ENCODE data around the gene UEVLD. TPM values are rescaled to one million over a fixed set of nuclear protein-coding genes. Genes with fewer than 3 reads are reported as not detected.

Gene UEVLD
- total RNA-seq, 1 donor from 2014 or later = 18.8 TPM

- DNase-seq = no peak
Observed at GRCh38 chr11:18581825-18582224, 6.7 kb downstream of the UEVLD start.

GRCh38 chr11:18580113-18580766 is 8.3 kb downstream of the UEVLD start:
- DNase-seq = no peak

DNA sequence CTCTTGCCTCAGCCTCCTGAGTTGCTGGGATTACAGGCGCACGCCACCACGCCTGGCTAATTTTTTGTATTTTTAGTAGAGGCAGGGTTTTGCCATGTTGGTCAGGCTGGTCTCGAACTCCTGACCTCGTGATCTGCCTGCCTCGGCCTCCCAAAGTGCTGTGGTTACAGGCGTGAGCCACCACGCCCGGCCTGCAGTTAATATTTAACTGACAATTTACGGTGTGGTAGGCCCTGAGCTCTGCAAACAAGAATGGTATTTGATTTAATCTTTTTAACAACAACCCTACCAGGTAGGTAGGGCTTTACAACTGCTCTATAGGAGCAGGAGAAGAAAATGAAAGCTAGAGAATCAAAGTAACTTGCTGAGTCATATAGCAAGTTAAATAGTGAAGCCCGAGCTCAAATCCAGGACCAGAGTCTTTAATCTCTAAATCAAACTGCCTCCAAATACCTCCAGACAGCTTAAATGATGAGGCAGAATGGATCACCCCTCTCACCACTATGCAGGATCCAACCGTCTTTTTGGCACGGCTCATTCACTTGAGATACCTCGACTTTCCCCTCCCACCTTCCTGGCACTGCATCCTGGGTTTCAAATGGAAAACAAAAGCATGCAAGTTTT is 9.4 kb downstream of the UEVLD start:
- no peak for DNase-seq

GRCh38 chr11:18575361-18575760 is 13.2 kb downstream of the UEVLD start:
- no peak for DNase-seq

- DNase-seq = no peak
Observed at GRCh38 chr11:18567081-18567480, 21.5 kb downstream of the UEVLD start.

GRCh38 chr11:18566406-18566805 is 22.1 kb downstream of the UEVLD start:
- DNase-seq = no peak

DNA sequence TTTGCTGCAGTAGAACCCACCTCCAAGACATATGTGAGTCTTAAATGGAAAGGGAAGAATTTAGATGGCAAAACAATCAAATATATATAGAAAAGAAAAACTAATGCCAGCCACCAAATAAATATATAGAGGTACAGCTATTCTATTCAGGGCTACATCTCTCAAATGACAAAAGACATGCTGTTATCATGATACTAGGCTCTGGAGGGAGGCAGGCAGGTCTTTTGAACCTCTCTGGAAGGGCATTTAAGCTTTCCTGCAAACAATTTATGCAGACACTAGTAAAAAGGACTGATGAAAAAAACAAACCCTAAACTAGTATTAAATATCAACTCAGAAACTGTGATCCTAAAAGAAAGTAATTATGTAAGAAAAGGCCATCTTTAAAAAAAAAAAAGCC is 24.4 kb downstream of the UEVLD start:
- no peak for DNase-seq

GRCh38 chr11:18563090-18563730 is 25.3 kb downstream of the UEVLD start:
- DNase-seq = no peak

- no peak for DNase-seq
Observed at GRCh38 chr11:18548001-18548400, 40.5 kb downstream of the UEVLD start.

GRCh38 chr11:18540207-18541009 is 48.1 kb downstream of the UEVLD start:
- no peak for DNase-seq

DNA sequence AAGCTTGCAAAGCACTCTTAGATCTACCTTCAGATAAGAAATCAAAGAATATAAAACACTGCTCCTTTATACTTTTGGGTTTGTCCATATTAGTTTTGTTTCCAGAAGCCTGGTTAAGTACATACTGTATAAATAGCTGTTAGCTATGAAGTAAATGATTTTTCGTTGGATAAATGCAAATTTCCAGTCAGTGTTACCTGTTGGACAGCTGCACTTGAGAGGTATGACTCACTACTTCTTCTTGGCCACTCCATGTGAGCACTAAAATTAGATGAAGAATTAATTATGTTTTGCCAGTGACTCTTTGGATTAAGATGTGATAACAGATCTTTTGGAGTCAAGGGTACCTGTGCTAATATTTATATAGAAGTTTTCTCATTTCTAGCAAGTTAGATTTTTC is 52.3 kb downstream of the UEVLD start:
- no peak for DNase-seq

GRCh38 chr11:18534245-18534644 is 54.3 kb downstream of the UEVLD start:
- no peak for DNase-seq

GRCh38 chr11:18533365-18533764 is 55.2 kb downstream of the UEVLD start:
- no peak for DNase-seq

DNA sequence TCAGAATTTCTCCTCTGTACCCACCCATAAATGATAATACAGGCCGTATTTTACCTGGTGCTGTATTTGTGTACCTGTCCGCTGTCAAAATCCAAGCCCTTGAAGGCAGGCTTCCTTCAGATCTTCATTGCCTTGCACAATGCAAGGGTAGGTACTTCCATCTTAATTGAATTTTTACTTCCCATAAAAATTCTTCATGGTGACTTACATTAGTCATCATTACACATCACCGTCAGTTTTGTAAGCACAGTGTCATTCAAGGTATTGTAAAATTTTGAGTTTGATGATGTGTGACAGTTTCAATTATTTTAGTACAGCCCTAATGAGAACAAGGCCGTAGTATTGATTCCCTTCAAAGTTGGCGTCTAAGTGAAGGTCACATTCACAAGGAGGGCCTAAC is 61.0 kb downstream of the UEVLD start:
- no peak for DNase-seq

GRCh38 chr11:18526521-18527296 is 61.8 kb downstream of the UEVLD start, which contains the start of gene TSG101:
Gene TSG101 (minus strand): TSS chr11:18526942. CDS start chr11:18526816, 126 bp downstream.
- peak; percentile 92 for DNase-seq

DNA sequence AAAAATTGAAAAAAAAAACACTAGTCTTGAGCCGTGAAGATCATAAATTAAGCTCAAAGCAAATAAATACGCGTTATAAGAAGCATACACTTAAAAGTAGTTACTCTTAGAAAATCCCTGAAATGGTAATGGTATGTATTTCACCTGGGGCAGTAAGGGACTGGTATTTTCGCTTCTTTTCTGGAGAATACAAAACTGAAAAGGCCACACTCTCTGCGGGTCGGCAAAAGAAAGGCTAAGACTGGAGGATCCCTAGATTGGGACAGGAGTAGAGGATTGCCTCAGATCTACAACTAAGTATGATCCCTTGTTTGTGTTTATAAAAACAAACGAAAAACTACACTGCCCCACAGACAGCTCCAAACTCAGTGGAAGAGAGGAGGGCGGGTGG is 62.4 kb downstream of the UEVLD start:
- DNase-seq = peak; percentile 30

GRCh38 chr11:18524248-18524647 is 64.3 kb downstream of the UEVLD start:
- DNase-seq = no peak

DNA sequence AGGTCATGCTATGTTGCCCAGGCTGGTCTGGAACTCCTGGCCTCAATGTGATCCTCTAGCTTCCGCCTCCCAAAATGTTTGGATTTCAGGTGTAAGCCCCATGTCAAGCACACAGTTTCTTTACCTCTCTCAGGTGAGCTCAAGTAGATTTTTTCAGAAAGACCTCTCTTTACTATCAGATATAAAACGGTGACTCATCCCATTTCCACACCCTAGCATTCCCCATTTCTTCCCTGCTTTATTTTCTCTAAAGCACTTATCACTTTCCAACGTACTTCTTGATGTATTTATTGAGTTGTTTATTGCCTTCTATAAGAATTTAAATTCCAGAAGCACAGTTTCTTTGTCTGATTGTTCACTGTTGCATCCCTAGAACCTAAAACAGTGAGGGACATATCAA is 65.5 kb downstream of the UEVLD start:
- DNase-seq = no peak

DNA sequence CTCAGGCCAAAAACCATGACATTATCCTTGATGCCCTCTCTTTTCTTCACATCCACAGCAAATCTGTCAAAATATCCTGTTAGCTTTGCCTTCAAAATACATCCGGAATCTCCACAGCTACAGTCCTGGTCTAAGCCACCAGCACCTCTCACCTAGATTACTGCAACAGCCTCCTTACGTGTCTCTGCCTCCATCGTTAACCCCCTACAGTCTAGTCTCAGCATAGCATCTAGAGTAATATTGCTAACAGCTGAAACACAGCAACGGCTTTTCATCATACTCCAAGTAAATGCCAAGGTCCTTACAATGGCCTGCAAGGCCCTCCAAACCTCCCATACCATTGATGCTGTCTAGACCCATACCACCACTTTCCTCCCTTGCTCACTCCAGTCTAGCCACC is 66.1 kb downstream of the UEVLD start:
- DNase-seq = no peak

DNA sequence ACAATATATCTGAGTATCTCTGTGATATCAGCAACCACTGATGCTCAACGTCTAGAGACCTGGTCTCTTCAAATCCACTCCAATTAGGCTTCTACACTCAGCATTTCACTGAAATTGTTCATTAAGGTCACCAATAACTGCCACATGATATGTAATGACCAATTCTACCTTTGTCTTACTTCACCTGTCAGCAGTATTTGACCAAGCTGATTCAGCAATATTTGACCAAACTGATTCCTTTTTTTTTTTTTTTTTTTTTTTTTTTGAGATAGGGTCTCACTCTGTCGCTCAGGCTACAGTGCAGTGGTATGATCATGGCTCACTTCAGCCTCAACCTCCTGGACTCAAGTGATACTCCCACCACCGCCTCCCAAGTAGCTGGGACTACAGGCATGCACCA is 67.4 kb downstream of the UEVLD start:
- no peak for DNase-seq

GRCh38 chr11:18502352-18502751 is 86.2 kb downstream of the UEVLD start:
- DNase-seq = no peak

GRCh38 chr11:18501629-18502028 is 86.9 kb downstream of the UEVLD start:
- DNase-seq = no peak

All from skin of body (tissue), 2 donors.